Posterior vena cava (tissue), 2 donors: ENCODE results near the gene SNRNP40. TPM values are rescaled to one million over a fixed set of nuclear protein-coding genes. Genes with fewer than 3 reads are reported as not detected.
"Not testable (repeated sequence)": the region's sequence is repeated elsewhere in the genome, so short reads cannot be mapped to it uniquely, and the experiment has no call there.

Experiments used
- DNase-seq: peaks from one replicate; pipeline ENCODE4 v3.0.0-alpha.2; 2020; ENCODE audit warnings: low spot score
- intact Hi-C, 2 donors: fragments of 100-400 bp; cut with DNase I; formaldehyde crosslinking; loops; one replicate each; pipeline versions ENCODE4 v1.14.1 to v1.14.2; 2022 to 2023
- total RNA-seq, 2 donors: library from RNA; stranded (reverse); fragmentation: NEBNext Ultra II Directional; extraction: Animal tissue kit (Norgen Biotek cat#: 25700); gene quantifications; one replicate each; pipeline ENCODE4 v1.2.1, GENCODE V29; 2021
- donor health status: DM: yes; HTN: yes; CAD: no.
- donor health status: DM: yes; HTN: yes; CAD: no.

Gene SNRNP40
- total RNA-seq, 2 donors from 2014 or later: 28.6 to 32.6 TPM

- intact Hi-C loops: no loop called here
- DNase-seq: no peak
Measured at GRCh38 chr1:31295874-31296485, 608 bp downstream of the SNRNP40 start.

- intact Hi-C loops: loop anchor here in 1 of 2 donors (10.0 kb wide), 1 partner anchor 76 kb away; no protein-coding TSS in a partner anchor
Measured at GRCh38 chr1:31289021-31289420, 7.6 kb downstream of the SNRNP40 start.

GRCh38 chr1:31287791-31288190 is 8.8 kb downstream of the SNRNP40 start:
- DNase-seq: not testable (repeated sequence)
- intact Hi-C loops: loop anchor here in 1 of 2 donors (10.0 kb wide), 1 partner anchor 77 kb away; no protein-coding TSS in a partner anchor

More at GRCh38 chr1:31289021-31289420, 7.6 kb downstream of the SNRNP40 start:
- DNase-seq: no peak

GRCh38 chr1:31282426-31282825 is 14.2 kb downstream of the SNRNP40 start:
- DNase-seq: not testable (repeated sequence)
- intact Hi-C loops: loop anchor here in 1 of 2 donors (10.0 kb wide), 1 partner anchor 82 kb away; no protein-coding TSS in a partner anchor

- no peak for DNase-seq
- intact Hi-C loops: no loop called here
Measured at GRCh38 chr1:31273619-31274018, 23.0 kb downstream of the SNRNP40 start.

- intact Hi-C loops: no loop called here
- DNase-seq: no peak
Measured at GRCh38 chr1:31272369-31272768, 24.2 kb downstream of the SNRNP40 start.

- intact Hi-C loops: no loop called here
- no peak for DNase-seq
Measured at GRCh38 chr1:31266547-31266946, 30.0 kb downstream of the SNRNP40 start.

GRCh38 chr1:31264790-31265386 is 31.7 kb downstream of the SNRNP40 start:
- intact Hi-C loops: no loop called here
- DNase-seq: no peak

GRCh38 chr1:31263408-31263807 is 33.2 kb downstream of the SNRNP40 start:
- intact Hi-C loops: no loop called here
- DNase-seq: no peak

GRCh38 chr1:31262393-31262792 is 34.2 kb downstream of the SNRNP40 start:
- DNase-seq, intact Hi-C loops: not testable (repeated sequence)

GRCh38 chr1:31261916-31262315 is 34.7 kb downstream of the SNRNP40 start:
- no peak for DNase-seq
- intact Hi-C loops: no loop called here

- no peak for DNase-seq
- intact Hi-C loops: no loop called here
Measured at GRCh38 chr1:31259746-31260145, 36.8 kb downstream of the SNRNP40 start.

GRCh38 chr1:31258581-31258980 is 38.0 kb downstream of the SNRNP40 start:
- intact Hi-C loops: no loop called here
- no peak for DNase-seq

- no peak for DNase-seq
- intact Hi-C loops: no loop called here
Measured at GRCh38 chr1:31257213-31257612, 39.4 kb downstream of the SNRNP40 start.

GRCh38 chr1:31249854-31250253 is 46.7 kb downstream of the SNRNP40 start:
- intact Hi-C loops: no loop called here
- DNase-seq: no peak

- DNase-seq: no peak
- intact Hi-C loops: no loop called here
Measured at GRCh38 chr1:31248276-31248675, 48.3 kb downstream of the SNRNP40 start.

- DNase-seq: no peak
- intact Hi-C loops: no loop called here
Measured at GRCh38 chr1:31244326-31244725, 52.3 kb downstream of the SNRNP40 start.

GRCh38 chr1:31243501-31244286 is 52.9 kb downstream of the SNRNP40 start:
- no peak for DNase-seq
- intact Hi-C loops: no loop called here

GRCh38 chr1:31241321-31241720 is 55.3 kb downstream of the SNRNP40 start:
- no peak for DNase-seq
- intact Hi-C loops: no loop called here

GRCh38 chr1:31239653-31240241 is 56.8 kb downstream of the SNRNP40 start, which contains the start of gene NKAIN1:
NKAIN1 (minus strand) TSS chr1:31239887; CDS start chr1:31239547, 340 bp downstream.
- intact Hi-C loops: loop anchor here in 1 of 2 donors (5.0 kb wide), 1 partner anchor 1577 kb away; no protein-coding TSS in a partner anchor
- DNase-seq: no peak
